ENCODE data around the gene RBPJ.
"Not testable (repeated sequence)": the region's sequence is repeated elsewhere in the genome, so short reads cannot be mapped to it uniquely, and the experiment has no call there.

RBPJ gene

GRCh38 chr4:26343038-26343398 lies 22.2 kb downstream of the RBPJ start:
- DNase-seq = no peak

- no peak for DNase-seq
Measured at GRCh38 chr4:26344901-26345564, 24.2 kb downstream of the RBPJ start.

GRCh38 chr4:26345565-26345938 lies 24.7 kb downstream of the RBPJ start:
- DNase-seq = no peak

GRCh38 chr4:26346203-26346620 lies 25.4 kb downstream of the RBPJ start:
- DNase-seq = no peak

- DNase-seq = no peak
Measured at GRCh38 chr4:26349496-26349895, 28.7 kb downstream of the RBPJ start.

GRCh38 chr4:26351685-26352084 lies 30.9 kb downstream of the RBPJ start:
- no peak for DNase-seq

- DNase-seq = no peak
Measured at GRCh38 chr4:26354491-26354890, 33.7 kb downstream of the RBPJ start.

GRCh38 chr4:26355392-26356052 lies 34.7 kb downstream of the RBPJ start:
- DNase-seq = no peak

- no peak for DNase-seq
Measured at GRCh38 chr4:26356081-26356501, 35.3 kb downstream of the RBPJ start.

GRCh38 chr4:26359521-26359920 lies 38.7 kb downstream of the RBPJ start:
- not testable (repeated sequence) for DNase-seq

- no peak for DNase-seq
Measured at GRCh38 chr4:26360273-26360672, 39.5 kb downstream of the RBPJ start.

- DNase-seq = no peak
Measured at GRCh38 chr4:26360864-26361263, 40.0 kb downstream of the RBPJ start.

- no peak for DNase-seq
Measured at GRCh38 chr4:26361297-26361696, 40.5 kb downstream of the RBPJ start.

GRCh38 chr4:26362745-26363439 lies 42.1 kb downstream of the RBPJ start:
- no peak for DNase-seq

GRCh38 chr4:26365537-26366150 lies 44.8 kb downstream of the RBPJ start:
- DNase-seq = no peak

GRCh38 chr4:26367811-26368210 lies 47.0 kb downstream of the RBPJ start:
- DNase-seq = no peak

GRCh38 chr4:26368685-26369084 lies 47.9 kb downstream of the RBPJ start:
- no peak for DNase-seq

GRCh38 chr4:26369132-26369531 lies 48.3 kb downstream of the RBPJ start:
- no peak for DNase-seq

- DNase-seq = no peak
Measured at GRCh38 chr4:26369581-26369980, 48.8 kb downstream of the RBPJ start.

GRCh38 chr4:26372076-26372475 lies 51.3 kb downstream of the RBPJ start:
- no peak for DNase-seq

- DNase-seq = peak; percentile 15
Measured at GRCh38 chr4:26372525-26373172, 51.8 kb downstream of the RBPJ start.

- DNase-seq = no peak
Measured at GRCh38 chr4:26375551-26375950, 54.7 kb downstream of the RBPJ start.

Data from activated T-cell treated with anti-CD3 and anti-CD28 coated beads for 4 hours (primary cell).